H1 (cell line): ENCODE data around the gene CNOT2. TPM values are rescaled to one million over a fixed set of nuclear protein-coding genes. Genes with fewer than 3 reads are reported as not detected.

Experiments
- CHD7 ChIP-seq: fragments of 300-600 bp; sonication (generic); IDR thresholded peaks from 2 replicates; pipeline ENCODE4 v1.7.1; 2012; ENCODE audit warnings: low read length, moderate library complexity, mild to moderate bottlenecking, inconsistent platforms; ENCODE audit not compliant: insufficient replicate concordance
- polyA plus RNA-seq, 7 experiments: library from polyadenylated mRNA; depleted of rRNA in 3 of 7; stranded (reverse) in 5 of 7; unstranded in 2 of 7; fragments of >200 nt in 5 of 7; fragments of 200-250 nt in 2 of 7; gene quantifications; 1 replicate in 5 of 7; 2 replicates in 1 of 7; 4 replicates in 1 of 7; pipeline versions ENCODE4 v1.2.1 to v1.2.3, GENCODE V29; 2011 to 2013; ENCODE audit warnings: missing spikeins in 2 of 7, mixed read lengths in 2 of 7
- total RNA-seq: library from RNA; stranded (reverse); fragmentation: NEBNext Ultra II Directional; extraction: Animal tissue kit (Norgen Biotek cat#: 25700); gene quantifications from 2 replicates; pipeline ENCODE4 v1.2.1, GENCODE V29; 2021

CNOT2 gene
- total and polyA plus RNA-seq, 2 of the 8 experiments (the other 6 are each of a cell fraction or from before 2014, with no cell fraction given): 61.2 to 64.8 TPM

GRCh38 chr12:70321191-70321590 lies 78.0 kb downstream of the CNOT2 start (continued):
- TF ChIP-seq CHD7: no peak
